Sciatic nerve (tissue), 1 donor: Measurements from ENCODE around the gene C22orf39. TPM values are rescaled to one million over a fixed set of nuclear protein-coding genes. Genes with fewer than 3 reads are reported as not detected.

Source experiments
- total RNA-seq: library from RNA; stranded (reverse); fragmentation: NEBNext Ultra II Directional; extraction: Animal tissue kit (Norgen Biotek cat#: 25700); gene quantifications from one replicate; pipeline ENCODE4 v1.2.1, GENCODE V29; 2021
- donor health status: DM: no; HTN: no; CAD: no.

Gene C22orf39
- total RNA-seq, 1 donor from 2014 or later, result 43.8 TPM

Other genes with a start within 250 kb of the C22orf39 start
- gene CLTCL1, start 156.0 kb downstream of the C22orf39 start, total RNA-seq, result 14.2 TPM
- 26.2 TPM for gene HIRA, start 16.0 kb downstream of the C22orf39 start, total RNA-seq
- gene MRPL40, start 15.2 kb downstream of the C22orf39 start, total RNA-seq, result 18.7 TPM
- gene UFD1, start 31.5 kb upstream of the C22orf39 start, total RNA-seq, result 41.5 TPM
- not detected for gene CDC45, start 32.2 kb upstream of the C22orf39 start, total RNA-seq
- 136 TPM for gene CLDN5, start 76.7 kb upstream of the C22orf39 start, total RNA-seq